HL-60/S4 treated with phorbol 12-myristate 13-acetate at 8.2 ng/mL for 4 days and 3 days (cell line): ENCODE results near the gene SYNDIG1.
"Not testable (repeated sequence)": the region's sequence is repeated elsewhere in the genome, so short reads cannot be mapped to it uniquely, and the experiment has no call there.

Source experiments
- in situ Hi-C: fragments of 300-500 bp; cut with MboI; formaldehyde crosslinking; loops from 2 replicates; pipeline ENCODE4 v1.15.0; 2022; ENCODE audit warnings: low sequenced_read_pairs

The SYNDIG1 gene

DNA sequence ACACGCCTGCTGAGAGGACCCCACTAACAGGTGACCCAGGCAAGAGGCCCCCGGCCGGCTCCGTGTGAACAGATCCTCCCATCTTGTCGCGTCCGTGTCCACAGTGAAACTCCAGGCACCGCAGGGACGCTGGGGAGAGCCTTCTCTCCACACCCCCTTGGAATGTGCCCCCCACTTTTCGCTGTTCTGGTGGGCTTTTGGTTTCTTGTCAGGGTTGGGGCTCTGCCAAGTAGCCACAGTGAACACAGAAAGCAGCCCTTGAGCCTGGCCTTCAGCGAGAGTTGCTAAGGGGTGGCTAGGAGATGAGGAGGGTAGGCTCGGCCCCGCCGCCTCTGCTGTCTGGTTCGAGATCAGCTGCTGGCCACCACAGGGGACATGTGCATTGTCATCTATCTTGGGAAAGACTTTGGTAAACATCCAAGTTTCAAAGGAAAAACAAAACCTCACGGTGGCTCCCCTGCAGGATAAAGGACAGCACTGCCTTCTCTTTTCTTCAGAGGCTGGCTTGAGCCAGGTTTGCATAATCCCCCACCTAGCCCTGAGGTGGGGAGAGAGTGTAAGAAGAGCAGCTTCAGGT is 22.7 kb downstream of the SYNDIG1 start:
- in situ Hi-C loops, result no loop called here

DNA sequence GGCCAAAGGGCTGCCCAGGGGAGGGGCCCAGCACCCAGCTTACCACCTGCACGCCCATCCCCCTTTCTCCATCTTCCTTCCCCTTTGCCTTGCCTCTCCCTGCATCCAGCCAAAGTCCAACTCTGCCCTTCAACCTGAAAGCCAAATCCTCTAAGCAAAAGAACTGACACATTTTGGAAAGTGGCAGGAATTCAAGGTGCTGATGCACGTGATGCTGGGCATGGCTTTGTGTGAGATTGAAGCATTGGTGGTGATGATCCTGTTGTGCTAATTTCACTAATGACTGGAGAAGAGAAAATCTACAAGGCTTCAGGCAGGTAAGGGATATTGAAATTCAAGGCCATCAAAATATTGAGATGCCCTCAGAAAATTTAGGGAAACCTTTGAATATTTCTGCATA is 23.3 kb downstream of the SYNDIG1 start:
- in situ Hi-C loops, result no loop called here

DNA sequence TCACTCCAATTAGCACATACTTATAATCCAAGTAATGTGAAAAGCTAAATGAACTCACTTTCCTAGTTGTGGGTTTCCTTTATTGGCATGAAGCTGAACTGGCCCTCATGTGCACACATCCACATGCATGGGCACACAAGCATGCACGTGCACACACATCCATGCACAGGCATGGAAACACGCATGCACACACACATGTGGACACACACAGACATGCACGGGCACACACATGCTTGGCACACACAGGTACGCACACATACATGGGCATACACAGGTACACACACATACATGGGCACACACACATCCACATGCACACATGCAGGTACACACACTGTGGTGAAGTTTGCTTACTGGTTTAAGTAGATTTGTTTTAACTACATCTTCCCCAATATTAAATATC is 23.8 kb downstream of the SYNDIG1 start:
- in situ Hi-C loops, result no loop called here

DNA sequence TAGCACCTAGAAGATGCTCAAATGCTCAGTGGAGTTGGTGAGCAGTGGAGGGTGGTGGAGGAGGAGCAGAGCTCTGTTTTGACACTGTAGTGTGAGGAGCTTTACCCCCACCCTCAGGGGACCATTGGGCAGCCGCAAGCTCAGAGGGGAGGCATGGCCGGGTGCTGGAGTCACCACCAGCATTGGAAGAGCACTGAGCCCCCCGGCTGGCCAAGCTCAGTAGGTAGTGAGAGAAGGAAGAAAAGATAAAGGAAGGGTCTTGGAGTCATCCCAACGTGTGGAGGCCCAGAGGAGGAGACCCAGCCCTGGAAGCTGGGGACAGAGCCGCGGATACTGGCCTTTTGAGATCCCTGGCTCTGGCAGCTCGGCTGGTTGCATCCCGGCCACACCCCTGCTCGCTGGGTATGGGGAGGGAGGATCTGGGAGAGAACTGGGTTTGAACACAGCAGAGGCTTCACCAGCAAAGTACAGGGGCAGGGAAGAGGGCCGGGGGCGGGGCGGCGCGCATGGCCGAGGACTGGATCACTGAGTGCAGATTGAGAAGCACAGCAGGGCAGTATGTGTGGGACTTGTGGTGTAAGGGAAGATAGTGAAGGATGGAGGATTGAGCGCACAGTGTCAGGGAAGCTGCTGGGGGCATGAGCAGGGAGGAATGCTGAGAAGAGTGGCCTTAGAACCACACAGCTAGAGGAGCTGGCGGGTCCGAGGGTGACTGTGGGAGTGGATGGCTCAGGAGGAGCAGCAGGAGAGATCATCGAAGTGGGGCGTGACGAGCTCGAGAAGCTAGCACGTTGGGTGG is 24.4 kb downstream of the SYNDIG1 start:
- in situ Hi-C loops, result no loop called here

DNA sequence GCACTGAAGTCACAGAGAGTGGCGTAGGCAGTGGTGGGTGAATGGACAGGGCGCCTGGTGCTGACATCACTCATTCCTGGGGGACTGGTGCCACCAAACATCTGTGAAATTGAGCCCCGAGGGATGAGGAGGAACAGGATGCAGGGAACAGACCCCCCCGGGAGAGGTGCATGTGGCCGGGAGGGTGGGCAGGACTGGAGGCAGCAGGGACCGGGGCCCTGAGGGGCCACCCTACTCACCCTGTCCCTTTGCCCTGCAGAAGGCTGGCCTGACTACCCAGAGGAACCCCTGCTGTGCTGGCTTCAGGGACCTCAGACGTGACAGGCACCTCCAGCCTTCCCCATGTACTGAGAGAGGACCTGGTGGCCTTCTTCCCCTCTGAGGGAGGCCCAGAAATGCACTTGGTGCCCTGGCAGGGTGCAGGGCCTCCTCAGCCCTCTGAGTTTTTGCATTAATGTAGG is 25.1 kb downstream of the SYNDIG1 start:
- in situ Hi-C loops, result no loop called here

DNA sequence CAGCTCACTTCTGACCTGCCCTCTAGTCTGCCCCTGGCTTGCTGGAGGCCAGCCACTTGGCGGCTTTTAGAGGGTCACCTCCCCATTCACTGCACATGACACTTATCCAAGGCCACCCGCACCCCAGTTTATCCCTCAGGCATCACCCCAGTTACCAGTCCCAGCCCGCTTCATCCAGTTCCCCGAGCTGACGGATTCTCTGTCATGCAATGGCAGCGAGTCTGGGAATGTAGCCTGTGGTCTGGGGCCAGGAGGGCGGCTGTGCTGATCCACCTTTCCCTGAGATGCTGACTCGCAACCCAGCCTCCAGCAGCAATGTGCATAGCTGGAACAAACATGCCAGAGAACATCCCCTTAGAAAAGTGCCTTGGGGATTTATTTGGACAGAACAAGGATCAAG is 25.8 kb downstream of the SYNDIG1 start:
- in situ Hi-C loops, result no loop called here

DNA sequence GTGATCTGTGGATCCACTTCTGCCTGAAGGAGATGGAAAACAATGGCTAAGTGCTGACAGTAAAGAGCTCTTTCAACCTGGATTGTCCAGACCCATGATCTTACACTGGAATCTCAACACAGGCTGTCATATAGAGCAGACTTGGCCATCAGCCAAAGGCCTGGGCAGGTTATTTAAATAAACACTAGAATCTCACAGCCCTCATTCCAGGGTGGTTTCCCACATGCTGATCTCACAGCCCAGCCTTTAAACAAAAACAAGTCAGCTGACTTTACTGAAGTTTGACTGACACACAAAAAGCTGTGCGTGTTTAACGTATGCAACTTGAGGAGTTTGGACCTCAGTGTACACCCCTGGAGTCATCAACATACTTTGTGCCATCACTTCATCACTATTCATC is 28.4 kb downstream of the SYNDIG1 start:
- in situ Hi-C loops, result no loop called here

DNA sequence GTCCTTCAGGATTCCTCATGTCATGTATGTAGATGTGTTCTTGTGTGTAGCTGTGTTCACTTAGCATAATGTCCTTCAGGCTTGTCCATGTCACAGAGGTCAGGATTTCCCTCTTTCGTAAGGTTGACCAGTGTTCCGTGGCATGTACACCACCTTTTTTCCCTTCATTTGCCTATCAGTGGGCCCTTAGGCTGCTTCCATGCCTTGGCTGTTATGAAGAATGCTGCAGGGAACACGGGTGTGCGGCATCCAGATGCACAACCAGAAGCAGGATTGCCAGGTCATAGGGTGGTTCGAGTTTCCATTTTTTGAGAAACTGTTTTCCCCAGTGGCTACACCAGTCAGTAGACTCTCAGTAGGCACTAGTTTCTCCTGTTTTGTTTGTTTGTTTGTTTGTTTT is 29.2 kb downstream of the SYNDIG1 start:
- in situ Hi-C loops, result no loop called here

DNA sequence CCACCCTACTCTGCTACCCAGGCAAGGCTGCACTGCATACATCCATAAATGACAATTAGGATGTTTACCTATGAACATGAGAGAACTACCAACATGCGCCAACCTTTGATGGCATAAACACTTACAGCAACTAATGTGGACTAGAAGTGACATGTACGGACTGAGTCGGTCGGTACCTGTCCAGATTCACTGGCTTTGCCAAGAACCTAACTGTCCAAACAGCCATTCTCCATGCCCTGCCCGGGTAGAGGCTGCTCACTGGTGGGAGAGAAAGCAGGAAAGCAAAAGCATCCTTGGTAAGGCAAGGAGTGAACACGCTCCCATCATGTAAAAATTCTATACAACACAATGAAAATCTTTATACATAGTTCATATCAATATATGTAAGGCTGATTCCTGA is 30.0 kb downstream of the SYNDIG1 start:
- in situ Hi-C loops, result no loop called here

DNA sequence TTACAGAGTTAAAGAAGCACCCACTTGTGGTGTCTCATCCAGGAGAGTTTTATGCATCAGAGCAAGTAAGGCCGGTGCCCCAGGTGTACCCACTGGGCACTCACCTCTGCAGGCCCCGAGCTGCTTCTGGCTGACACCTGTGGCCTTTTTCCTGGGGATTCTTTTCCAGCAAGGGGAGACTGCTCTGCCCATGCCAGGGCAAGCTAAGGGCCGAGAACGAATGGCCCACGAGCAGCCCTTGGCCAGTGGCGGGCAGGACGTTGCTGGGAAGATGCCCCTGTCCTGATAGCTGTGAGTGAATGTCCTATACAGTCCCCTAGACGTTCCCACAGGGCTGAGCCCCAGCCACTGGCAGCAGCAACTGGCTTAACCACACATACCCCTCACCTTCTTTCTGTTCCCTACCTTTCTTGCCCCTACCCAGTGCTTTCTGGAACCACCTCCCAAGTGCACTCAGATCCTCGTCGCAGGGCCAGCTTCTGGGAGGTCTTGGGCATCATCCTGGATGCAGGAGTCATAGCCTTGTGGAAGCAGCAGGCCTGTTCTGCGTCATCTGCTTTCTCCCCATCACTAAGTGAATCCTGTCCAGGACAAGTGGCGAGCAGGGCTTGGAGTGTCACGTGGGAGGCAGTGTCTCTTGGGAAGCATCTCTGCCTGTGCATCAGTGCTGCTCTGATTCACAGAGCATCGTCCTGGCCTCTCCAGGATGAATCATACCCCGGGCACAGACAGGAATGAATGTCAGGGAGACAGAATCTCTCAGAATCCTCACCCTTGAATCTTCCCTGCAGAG is 32.5 kb downstream of the SYNDIG1 start:
- in situ Hi-C loops, result no loop called here

DNA sequence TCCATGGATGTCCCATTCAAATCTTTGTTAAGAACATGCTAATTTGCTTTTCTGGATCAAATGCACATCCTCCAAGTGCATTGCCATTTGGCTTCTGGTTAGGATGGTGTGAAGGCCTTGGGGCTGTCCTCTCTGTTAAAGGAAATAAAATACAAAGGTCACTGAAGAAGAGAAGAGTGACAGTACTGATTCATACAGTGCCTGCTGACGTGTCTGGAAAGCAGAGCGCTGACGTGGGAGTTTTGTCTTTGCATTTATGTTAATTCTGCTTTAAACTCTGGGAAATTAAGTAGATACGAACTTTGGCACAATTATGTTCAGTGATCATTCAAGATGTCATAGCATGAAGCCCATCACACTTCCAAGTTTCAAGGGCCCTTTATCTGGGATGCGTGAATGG is 33.2 kb downstream of the SYNDIG1 start:
- in situ Hi-C loops, result no loop called here

DNA sequence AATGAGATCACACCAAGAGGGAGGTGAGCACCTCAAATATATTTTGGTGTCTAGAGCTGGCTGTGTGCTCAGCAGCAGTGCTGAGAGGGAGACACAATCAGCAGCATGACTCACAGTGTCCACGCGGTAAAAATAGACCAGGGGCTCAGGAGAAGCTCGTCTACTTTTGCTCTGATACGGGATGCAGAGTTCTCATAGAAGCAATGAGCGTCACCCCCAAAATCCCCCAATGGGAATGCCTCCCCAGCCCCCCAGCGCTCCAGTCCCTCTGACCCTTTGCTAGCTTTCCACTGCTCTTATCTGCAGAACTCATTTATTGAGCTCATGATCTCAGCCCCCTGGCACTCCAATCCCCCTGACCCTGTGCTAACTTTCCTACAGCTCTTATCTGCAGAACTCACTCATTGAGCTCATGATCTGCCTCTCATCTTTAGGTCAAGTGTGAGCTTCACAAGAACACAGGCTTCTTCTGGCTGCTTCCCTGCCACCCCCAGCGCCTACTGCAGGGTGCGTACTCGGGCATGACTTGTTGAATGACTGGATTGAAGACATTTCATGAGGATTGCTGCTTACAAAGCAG is 34.0 kb downstream of the SYNDIG1 start:
- in situ Hi-C loops, result no loop called here

DNA sequence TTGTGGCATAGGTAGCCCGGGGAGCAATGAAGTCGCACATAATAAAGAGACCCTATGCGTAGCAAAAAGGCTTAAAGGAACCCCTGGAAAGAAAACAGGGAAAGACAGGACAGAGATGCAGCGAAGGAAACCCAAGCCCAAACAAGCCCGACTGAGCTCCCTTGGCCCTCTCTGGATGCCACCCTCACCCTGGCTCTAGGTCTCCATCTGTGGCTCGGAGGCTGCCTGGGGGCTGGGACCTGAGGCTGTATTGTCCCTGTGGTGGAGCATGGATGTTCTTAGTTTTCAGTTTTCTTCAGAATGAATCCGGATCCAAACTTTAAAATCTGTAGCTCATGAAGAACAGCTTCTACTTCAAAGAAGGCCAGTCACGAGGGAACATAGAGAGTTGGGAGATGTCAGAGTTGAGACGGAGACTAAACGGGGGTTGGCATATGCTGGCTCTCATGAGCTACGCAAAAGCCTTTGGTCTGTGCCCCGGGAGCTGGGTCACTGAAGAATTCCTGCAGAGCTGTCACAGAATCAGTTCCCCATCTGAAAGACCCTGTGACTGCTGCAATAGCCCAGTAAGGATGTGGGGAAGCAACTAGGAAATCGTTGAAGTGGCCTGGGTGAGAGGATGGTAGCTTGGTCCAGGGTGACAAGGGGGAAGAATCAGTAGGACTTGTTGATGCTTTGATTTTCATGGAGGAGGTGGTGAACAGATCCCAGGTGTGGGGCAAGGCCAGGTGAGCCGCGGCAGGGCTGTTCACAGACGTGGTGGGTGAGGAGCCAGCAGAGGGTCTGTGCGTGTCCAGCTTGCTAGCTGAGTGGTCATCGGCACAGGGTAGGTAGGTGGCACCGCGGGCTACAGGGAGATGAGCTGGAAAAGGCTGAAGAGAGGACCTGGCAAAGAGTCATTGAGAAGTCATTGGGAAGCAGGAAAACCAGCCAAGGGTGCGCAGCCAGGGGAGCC is 35.2 kb downstream of the SYNDIG1 start:
- in situ Hi-C loops, result no loop called here

DNA sequence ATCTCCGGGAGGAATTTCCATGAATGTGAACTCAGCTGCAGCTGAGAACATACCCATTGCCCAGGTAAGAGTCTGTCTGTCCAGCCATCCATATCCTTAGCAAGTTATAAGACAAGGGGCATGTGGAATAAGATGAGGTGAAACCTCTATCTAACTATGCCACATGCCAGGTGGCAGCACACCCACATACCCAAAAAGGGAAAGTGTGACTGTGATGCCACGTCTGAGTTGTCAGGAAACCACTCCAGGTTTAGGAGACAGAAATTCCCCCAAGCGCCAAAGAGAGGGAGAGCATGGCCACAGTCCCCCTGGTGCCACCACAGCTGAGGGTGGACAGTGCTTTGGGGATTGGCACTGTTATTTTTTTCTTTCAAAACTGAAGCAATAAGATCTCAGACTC is 36.7 kb downstream of the SYNDIG1 start:
- in situ Hi-C loops, result no loop called here

DNA sequence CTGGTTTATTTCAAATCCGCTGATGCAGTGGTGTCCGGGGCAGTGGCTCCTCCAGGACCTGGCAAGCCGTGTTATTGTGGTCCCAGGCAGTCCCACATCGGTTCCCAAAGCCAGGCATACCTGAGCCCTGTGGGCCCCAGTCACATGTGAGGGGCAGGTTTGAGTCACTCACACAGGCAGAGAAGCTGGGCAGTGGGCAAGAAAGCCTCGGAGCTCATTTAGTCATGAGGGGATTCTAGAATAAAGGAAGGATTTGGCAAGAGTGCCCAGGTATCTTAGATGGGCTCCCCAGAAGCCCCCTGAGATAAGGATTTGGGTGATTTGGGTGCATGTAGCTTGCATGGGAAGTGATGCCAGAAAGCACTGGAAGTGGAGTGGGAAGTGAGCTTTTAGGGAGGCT is 37.3 kb downstream of the SYNDIG1 start:
- in situ Hi-C loops, result no loop called here

DNA sequence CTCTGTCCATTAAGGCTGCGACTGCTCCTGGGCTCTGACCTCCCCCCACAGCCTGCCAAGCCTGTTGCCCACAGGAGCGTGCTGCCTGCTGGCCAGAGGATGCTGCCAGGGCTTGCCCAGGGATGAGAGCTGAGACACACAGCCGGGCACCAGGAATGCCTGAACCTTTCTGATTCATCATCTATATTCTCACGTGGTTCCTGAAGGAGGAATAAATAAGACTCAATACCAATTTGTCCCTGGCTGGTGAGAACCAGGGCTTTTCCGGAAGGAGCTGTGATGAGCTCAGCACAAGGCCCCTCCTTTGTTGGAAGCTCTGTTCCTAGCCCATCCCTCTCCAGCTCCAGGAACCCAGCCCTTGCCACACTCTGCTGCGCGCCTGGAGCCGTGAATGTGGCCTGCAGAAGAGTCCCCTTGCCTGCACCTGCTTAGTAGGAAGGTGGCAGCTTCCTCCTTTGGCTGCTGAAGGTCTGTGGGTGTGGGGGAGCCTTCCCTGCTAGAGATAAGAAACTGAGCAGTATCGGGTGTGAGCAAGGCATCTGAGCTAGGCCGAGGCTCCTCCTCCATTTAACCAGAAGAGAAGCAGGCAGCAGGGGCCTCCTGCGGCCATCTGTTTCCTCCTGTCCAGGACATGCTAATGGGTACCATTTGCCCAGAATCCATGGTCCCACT is 37.9 kb downstream of the SYNDIG1 start:
- in situ Hi-C loops, result no loop called here

DNA sequence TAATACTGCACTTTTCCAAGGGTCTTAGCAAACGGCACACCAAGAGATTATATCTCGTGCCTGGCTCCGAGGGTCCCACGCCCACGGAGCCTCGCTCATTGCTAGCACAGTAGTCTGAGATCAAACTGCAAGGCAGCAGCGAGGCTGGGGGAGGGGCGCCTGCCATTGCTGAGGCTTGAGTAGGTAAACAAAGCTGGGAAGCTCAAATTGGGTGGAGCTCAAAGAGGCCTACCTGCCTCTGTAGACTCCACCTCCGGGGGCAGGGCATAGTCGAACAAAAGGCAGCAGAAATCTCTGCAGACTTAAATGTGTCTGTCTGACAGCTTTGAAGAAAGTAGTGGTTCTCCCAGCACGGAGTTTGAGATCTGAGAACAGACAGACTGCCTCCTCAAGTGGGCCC is 43.0 kb downstream of the SYNDIG1 start:
- in situ Hi-C loops, result not testable (repeated sequence)

DNA sequence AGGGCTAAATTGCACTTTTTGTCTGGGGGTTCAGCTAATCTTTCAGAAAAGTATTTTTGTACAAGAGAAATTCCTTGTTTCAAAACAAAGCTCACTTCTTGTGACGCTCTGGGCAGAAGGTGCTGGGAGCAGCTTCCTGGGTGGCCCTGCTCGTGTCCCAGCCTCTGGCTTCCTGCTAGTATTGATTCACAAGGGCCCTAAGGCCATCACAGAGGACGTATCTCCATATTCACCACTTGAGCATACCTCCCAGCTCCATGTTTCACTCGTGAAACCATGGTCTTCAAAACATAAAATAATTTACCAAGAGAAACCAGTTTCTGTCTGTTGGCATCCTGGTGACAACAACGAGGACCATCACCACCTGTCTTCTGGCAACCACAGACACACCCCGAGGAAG is 49.1 kb downstream of the SYNDIG1 start:
- in situ Hi-C loops, result no loop called here

DNA sequence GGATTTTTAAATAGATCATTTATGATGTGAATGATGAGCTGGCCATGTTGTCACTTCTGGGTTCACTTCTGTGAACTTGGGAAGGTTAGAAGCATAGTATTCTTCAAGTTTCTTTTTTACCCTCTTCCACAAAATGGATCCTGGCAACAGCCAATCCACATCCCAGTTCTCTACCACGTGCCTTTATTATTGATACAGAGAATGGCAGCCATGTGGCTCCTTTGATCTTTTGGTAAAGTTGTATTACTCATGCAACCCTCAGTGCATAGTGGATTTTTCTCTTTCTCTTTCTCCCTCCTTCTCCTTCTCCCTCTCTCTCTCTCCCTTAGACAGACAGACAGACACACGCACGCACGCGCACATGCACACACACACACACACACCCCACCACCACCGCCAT is 50.0 kb downstream of the SYNDIG1 start:
- in situ Hi-C loops, result no loop called here

DNA sequence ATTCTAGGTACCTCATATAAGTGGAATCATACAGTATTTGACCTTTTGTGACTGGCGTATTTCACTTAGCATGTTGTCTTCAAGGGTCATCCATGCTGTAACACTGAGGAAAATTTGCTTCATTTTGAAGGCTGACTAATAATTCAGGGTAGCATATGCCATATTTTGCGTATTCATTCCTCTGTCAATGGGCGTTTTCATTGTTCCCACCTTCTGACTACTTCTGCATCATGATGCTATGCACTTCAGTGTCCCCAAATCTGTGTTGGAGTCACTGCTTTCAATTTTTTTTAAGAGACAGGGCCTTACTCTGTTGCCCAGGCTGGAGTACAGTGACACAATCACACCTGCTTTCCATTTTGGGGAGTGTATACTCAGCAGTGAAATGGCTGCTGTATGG is 51.6 kb downstream of the SYNDIG1 start:
- in situ Hi-C loops, result no loop called here
